HG03571 (cell line): ENCODE data around the gene PHC2.
"Not testable (repeated sequence)": the region's sequence is repeated elsewhere in the genome, so short reads cannot be mapped to it uniquely, and the experiment has no call there.

Source experiments
- ATAC-seq: cut with Tn5 transposase; IDR thresholded peaks from one replicate; pipeline ENCODE4 v1.9.1; 2021; ENCODE audit not compliant: unreplicated experiment

Gene PHC2

GRCh38 chr1:33320619-33321165 is 110.2 kb downstream of the PHC2 start, which contains the start of gene A3GALT2:
Gene A3GALT2, minus strand, starts transcription at chr1:33321098. Its CDS starts 0 bp downstream, at chr1:33321098.
- ATAC-seq = no peak

- ATAC-seq = no peak
Observed at GRCh38 chr1:33319949-33320618, 110.8 kb downstream of the PHC2 start.

DNA sequence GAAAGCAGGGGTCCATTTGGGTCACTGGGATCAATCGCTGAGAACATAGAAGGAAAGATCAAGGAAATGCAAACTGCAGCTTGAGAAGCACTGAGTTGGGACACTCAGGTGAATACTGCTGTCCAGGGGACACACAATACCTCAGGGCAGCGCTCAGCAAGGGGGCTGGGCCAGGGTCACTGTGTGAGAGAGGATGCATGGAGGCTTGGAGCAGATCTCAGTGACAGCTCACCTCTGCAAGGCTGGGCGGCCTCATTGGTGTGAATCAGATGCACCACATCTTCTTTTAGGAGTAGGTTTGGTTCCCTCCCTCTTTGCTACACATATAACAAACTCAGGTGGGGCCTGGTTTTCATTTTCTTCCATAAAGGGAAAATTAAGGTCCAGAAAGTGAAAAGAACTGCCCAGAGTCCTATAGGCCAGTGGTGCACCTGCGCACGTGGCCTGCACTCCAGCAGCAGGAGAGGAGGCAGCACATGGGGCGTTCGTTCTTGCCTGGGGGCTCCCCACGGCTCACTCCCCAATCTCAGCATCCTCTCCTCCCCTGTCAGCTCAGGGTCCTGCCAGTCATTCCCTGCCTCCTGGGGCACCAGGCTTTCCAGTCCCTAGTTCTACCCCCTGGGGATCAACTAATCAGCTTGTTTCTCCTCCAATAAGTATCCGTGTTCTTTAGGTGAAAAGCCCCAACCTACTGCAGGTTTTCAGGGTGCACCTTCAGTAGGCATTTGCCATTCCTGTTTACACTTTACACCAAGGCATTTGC is 111.5 kb downstream of the PHC2 start:
- no peak for ATAC-seq

DNA sequence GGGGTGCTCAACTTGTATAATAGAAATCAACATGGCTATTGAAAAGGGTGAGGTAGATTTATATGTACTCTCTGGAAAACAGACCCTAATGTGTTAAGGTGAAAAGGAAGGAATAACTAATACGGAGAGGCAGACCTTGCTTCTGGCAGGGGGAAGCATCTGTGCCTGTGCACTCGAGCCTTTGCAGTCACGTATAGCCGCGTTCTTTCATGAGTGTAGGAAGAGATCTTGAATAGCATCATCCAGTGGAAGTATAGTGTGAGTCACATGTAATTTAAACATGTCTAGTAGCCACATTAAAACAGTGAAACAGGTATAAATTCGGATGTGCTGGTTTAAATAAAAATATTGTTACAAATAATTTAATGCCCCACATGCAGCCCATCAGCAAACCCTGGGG is 112.9 kb downstream of the PHC2 start:
- ATAC-seq = no peak

DNA sequence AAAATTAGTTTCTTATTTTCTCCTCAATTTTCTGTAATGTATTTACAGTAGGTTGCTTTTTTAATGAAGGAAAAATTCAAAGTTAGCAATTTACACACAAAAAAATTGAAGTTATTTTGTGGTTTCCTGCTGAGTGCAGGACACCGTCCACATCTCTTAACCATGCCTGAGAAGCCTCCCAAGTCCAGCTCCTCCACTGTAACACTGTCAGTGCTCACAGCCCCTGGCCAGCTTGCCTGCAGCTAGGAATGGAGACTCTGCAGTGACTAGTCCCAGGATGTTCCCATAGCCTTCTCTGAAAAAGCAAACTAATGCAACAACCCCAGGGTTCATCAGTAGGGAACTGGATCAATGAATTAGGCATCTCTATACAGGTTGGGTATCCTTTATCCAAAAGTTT is 113.5 kb downstream of the PHC2 start:
- ATAC-seq = no peak

- ATAC-seq = no peak
Observed at GRCh38 chr1:33316601-33317000, 114.3 kb downstream of the PHC2 start.

- ATAC-seq = no peak
Observed at GRCh38 chr1:33314416-33314815, 116.5 kb downstream of the PHC2 start.

DNA sequence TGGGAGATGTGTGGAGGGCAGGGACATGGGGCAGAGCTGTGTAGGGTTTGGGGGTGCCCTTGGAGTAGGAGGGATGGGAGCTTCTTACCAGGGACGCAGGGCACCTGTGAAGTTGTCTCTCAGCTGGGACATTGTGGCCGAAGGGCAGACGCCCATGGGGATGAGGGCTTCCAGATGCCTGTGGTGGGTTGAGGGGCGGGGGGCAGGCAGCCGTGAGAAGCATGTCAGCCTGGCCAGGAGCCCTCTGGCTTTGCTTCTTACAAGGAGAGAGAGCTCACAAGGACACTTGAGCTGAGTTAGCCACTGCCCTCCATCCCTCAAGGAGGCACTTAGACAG is 118.5 kb downstream of the PHC2 start:
- ATAC-seq = no peak

DNA sequence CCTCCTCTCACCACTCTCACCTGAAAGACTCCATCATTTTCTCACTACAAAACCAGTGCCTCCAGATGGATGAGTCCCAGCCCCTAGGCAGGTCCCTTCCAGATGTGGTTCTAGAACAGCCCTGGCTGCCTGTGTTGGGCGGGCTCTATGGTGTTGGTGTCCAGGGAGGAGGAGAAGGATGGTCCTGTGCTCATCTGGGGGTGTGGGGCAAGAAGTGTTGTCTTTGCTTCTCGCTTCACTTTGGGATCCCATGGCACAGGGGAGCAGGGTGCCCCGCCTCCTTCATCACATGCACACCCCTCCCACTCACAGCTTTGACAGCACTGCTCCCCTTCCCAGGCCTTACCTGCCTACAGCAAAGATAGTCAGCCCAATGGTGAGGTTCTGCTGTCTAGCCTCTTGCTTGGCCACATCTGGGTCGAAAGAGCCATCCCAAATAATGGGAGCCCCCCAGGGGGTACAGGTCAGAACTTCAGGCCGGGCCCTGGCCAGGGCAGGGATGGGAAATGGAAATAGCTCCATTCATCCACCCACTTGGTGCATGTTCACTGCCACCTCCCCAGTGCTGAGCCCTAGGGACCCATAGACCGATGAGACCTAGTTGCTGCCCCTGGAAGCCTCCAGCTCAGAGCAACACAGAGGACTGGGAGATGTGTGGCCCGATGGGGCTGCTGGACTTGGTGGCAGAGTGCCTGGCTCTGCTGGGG is 119.0 kb downstream of the PHC2 start:
- ATAC-seq = no peak

DNA sequence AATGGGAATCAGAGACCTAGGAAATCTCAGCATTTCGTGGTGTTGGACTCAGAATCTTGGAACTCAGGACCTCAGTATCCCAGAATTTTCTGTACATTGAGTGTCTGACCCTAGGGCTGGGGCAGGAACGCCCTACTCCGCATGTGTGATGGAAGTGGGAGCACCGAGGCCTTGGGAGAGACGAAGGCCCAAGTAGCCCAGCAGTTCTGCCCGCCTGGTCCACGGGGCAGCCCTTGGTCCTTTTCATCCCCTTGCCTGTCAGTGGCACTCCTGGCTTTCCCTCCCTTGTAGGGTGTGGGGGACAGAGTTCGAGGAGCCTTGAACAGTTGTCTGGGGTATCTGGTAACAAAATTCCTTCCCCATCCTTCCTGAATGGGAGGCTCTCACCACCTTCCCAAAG is 120.2 kb downstream of the PHC2 start:
- ATAC-seq = no peak

DNA sequence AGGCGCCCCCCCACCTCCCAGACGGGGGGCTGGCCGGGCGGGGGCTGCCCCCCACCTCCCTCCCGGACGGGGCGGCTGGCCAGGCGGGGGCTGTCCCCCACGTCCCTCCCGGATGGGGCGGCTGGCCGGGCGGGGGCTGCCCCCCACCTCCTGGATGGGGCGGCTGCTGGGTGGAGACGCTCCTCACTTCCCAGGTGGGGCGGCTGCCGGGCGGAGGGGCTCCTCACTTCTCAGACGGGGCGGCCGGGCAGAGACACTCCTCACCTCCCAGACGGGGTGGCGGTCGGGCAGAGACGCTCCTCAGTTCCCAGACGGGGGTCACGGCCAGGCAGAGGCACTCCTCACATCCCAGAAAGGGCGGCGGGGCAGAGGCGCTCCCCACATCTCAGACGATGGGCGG is 121.5 kb downstream of the PHC2 start:
- not testable (repeated sequence) for ATAC-seq

DNA sequence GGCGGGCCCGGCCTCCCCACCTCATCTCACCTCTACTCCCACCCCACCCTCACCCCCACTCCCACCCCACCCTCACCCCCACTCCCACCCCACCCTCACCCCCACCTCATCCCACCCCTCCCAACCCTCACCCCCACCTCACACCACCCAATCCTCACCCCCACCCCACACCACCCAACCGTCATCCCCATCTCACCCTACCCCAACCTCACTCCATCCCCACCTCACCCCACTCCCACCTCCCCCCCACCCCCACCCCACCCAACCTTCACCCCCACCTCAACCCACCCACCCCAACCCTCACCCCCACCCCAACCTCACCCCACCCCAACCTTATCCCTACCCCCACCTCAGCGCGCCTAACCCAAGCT is 123.4 kb downstream of the PHC2 start:
- ATAC-seq = no peak

- ATAC-seq = no peak
Observed at GRCh38 chr1:33306653-33307493, 124.0 kb downstream of the PHC2 start.

DNA sequence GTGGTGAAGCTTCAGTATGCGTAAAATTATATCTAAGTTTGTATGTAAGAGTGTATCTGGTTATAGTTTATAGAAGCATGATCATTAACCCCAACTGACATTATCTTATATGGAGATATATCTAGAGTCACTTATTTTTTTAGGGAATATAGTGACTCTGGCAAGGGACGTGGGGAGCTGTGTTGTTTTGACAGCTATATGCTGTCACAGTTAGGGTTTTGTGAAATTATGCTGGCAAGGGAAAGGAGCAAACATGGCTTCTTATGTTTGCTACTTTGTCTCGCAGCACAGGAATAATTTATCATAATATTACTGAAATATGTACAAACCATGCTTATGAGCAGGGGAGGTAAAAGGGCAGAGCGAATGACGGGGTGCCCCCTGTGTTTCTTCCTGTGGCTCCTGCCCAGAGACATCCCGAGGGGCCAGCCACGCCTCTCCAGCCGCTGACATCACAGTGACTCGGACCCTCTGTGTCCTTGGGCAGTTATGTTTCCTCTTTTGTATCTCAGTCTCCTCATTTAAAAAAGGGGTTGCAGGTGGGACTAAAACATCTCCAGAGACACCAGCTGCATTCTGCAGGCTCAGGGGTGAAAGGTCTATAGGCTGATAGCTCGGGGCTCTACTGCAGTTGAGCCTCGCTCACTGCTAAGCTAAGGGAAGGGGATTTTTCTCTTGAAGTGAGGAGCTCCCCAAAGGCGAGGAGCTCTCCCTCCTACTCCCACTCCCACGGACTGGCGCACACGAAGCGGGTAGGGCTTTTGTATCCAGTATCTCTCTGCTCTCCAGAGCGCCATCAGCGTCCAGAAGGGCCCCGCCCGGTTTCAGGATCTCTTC is 124.9 kb downstream of the PHC2 start:
- ATAC-seq = no peak

- ATAC-seq = no peak
Observed at GRCh38 chr1:33305016-33305415, 125.9 kb downstream of the PHC2 start.

- no peak for ATAC-seq
Observed at GRCh38 chr1:33302325-33302724, 128.6 kb downstream of the PHC2 start.

DNA sequence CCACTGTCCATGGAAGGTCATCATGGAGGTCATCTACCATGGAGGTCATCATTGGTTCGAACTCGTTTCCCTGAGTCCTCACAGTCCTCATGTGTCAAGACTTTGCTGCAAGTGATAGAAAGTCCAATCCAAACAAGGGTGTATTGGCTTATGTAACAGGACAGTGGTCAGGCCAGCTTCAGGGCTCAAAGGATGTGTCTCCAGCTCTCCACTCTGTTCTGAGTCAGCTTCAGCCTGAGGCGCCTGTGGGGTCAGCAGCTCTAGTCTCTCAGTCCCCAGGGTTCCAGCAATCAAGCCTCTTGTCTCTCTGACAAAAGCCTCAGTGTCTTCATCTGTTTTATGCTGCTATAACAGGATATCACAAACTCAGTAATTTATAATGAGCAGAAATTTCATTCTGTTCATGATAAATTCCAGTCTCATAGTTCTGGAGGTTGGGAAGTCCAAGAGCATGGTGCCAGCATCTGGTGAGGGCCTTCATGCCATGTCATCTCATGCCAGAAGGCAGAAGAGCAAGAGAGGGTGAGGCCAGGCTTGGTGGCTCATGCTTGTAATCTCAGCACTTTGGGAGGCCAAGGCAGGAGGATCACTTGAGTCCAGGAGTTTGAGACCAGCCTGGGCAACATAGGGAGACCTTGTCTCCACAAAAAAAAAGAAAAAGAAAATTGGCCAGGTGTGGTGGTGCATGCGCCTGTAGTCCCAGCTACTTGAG is 129.5 kb downstream of the PHC2 start:
- ATAC-seq = no peak

DNA sequence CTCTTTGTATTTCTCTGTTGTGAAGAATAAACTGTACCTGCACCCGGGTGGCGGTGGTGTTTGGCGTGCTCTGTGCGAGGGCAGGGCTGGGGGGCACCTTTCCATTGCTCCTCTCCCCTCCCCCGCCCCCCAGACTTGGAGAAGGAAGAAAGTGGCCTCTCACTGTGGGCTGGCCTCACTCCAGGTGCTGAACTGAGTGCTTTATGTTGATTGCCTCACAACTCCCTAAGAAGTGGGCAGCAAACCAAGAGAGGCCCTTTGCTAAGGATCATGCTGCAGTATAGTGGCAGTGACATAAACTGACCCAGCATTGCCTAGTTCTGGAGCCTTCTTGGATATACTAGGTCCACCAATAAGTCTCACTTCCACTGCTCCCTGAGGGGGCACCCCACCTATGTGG is 130.2 kb downstream of the PHC2 start:
- no peak for ATAC-seq

GRCh38 chr1:33299461-33300155 is 131.3 kb downstream of the PHC2 start:
- no peak for ATAC-seq
